ENCODE results near the gene ZNF41. TPM values are rescaled to one million over a fixed set of nuclear protein-coding genes. Genes with fewer than 3 reads are reported as not detected.

Gene ZNF41
- total RNA-seq, 2 donors from 2014 or later, result 2.9 to 5.6 TPM

GRCh38 chrX:47458528-47458927, 24.5 kb downstream of the ZNF41 start:
- Mint-ChIP-seq H3K4me1 (no peaks in the 10 kb centered on the region), H3K9me3 (peaks cover 58% of the 10 kb centered on the region), H3K36me3 (ENCODE audit: low read depth) (peaks cover 17% of the 10 kb centered on the region), H3K4me3 (no peak overlapping the region), H3K27ac (no peak overlapping the region), H3K27me3 (ENCODE audit: insufficient read depth) (no peaks in the 10 kb centered on the region)
- no peak for TF ChIP-seq CTCF (conservative IDR thresholded peaks at IDR 0.05)
- Histone ChIP-seq H3K4me1 (ENCODE audit: control insufficient read depth, insufficient read depth, low read length) (no peaks in the 10 kb centered on the region), H3K27me3 (ENCODE audit: control insufficient read depth, insufficient read depth, low read length, poor library complexity, severe bottlenecking) (no peaks in the 10 kb centered on the region), H3K27ac (ENCODE audit: low read depth, low read length) (no peak overlapping the region), H3K36me3 (ENCODE audit: control insufficient read depth, insufficient read depth, low read length) (no peaks in the 10 kb centered on the region), H3K4me3 (ENCODE audit: low read length) (no peak overlapping the region), H3K9ac (ENCODE audit: extremely low read depth, low read length, poor library complexity, severe bottlenecking) (no peak overlapping the region), H3K9me3 (ENCODE audit: control insufficient read depth, low read length) (no peaks in the 10 kb centered on the region)
- DNase-seq, result no peak
- WGBS, 2 experiments (ENCODE audit: insufficient coverage in 1 of 2, insufficient read length in 1 of 2), result 88% methylated on average over 5 of the region's 6 CpGs; no CpG with 5 or more reads in 1 of the 2 experiments

- Mint-ChIP-seq H3K4me3 (no peak overlapping the region), H3K36me3 (ENCODE audit: low read depth) (peaks cover 30% of the 10 kb centered on the region), H3K27ac (no peak overlapping the region), H3K9me3 (peaks cover 67% of the 10 kb centered on the region), H3K4me1 (no peaks in the 10 kb centered on the region), H3K27me3 (ENCODE audit: insufficient read depth) (no peaks in the 10 kb centered on the region)
- 91 to 94% methylated on average over 4 to 6 of the region's 6 CpGs for WGBS, 2 experiments (ENCODE audit: insufficient coverage in 1 of 2, insufficient read length in 1 of 2)
- Histone ChIP-seq H3K36me3 (ENCODE audit: control insufficient read depth, insufficient read depth, low read length) (peaks cover 5% of the 10 kb centered on the region), H3K9me3 (ENCODE audit: control insufficient read depth, low read length) (no peaks in the 10 kb centered on the region), H3K4me3 (ENCODE audit: low read length) (no peak overlapping the region), H3K27ac (ENCODE audit: low read depth, low read length) (no peak overlapping the region), H3K27me3 (ENCODE audit: control insufficient read depth, insufficient read depth, low read length, poor library complexity, severe bottlenecking) (no peaks in the 10 kb centered on the region), H3K4me1 (ENCODE audit: control insufficient read depth, insufficient read depth, low read length) (no peaks in the 10 kb centered on the region), H3K9ac (ENCODE audit: extremely low read depth, low read length, poor library complexity, severe bottlenecking) (no peak overlapping the region)
- no peak for TF ChIP-seq CTCF (conservative IDR thresholded peaks at IDR 0.05)
- DNase-seq, result no peak
These were observed 26.9 kb downstream of the ZNF41 start for GRCh38 chrX:47456080-47456479.

- H3K36me3 ChIP-seq (ENCODE audit: control insufficient read depth, insufficient read depth, low read length), result peaks cover 20% of the 10 kb centered on the region
- H3K9me3 ChIP-seq (ENCODE audit: control insufficient read depth, low read length), result peaks cover 29% of the 10 kb centered on the region
- H3K27me3 Mint-ChIP-seq (ENCODE audit: insufficient read depth), result no peaks in the 10 kb centered on the region
These were observed 30.9 kb downstream of the ZNF41 start for GRCh38 chrX:47452112-47452511.

More at GRCh38 chrX:47452112-47452511, 30.9 kb downstream of the ZNF41 start:
- peaks cover 62% of the 10 kb centered on the region for H3K36me3 Mint-ChIP-seq (ENCODE audit: low read depth)
- no peak overlapping the region for H3K4me3 ChIP-seq (ENCODE audit: low read length)
- no peak overlapping the region for H3K9ac ChIP-seq (ENCODE audit: extremely low read depth, low read length, poor library complexity, severe bottlenecking)
- no peaks in the 10 kb centered on the region for H3K4me1 ChIP-seq (ENCODE audit: control insufficient read depth, insufficient read depth, low read length)
- 87 to 97% methylated on average over 3 to 8 of the region's 8 CpGs for WGBS, 2 experiments (ENCODE audit: insufficient coverage in 1 of 2, insufficient read length in 1 of 2)
- H3K27me3 ChIP-seq (ENCODE audit: control insufficient read depth, insufficient read depth, low read length, poor library complexity, severe bottlenecking), result no peaks in the 10 kb centered on the region
- no peak for DNase-seq
- no peak overlapping the region for H3K27ac ChIP-seq (ENCODE audit: low read depth, low read length)
- H3K4me3 Mint-ChIP-seq, result no peak overlapping the region
- H3K9me3 Mint-ChIP-seq, result peaks cover 77% of the 10 kb centered on the region
- no peak for TF ChIP-seq CTCF (conservative IDR thresholded peaks at IDR 0.05)
- H3K4me1 Mint-ChIP-seq, result no peaks in the 10 kb centered on the region
- H3K27ac Mint-ChIP-seq, result no peak overlapping the region

Measured in endodermal cell (in vitro differentiated cells).